ENCODE results near the gene SMIM29. TPM values are rescaled to one million over a fixed set of nuclear protein-coding genes. Genes with fewer than 3 reads are reported as not detected.

SMIM29 gene
- total RNA-seq = 10 to 100 TPM in 1 of 6 experiments, 1 to 10 TPM in 5; 5.0 to 13.4 (median 8.8) TPM
- long read RNA-seq, partial matches to known transcripts = 0 of 1 reads
- long read RNA-seq, other reads (novel, unspliced or antisense) = 0 of 1 reads

GRCh38 chr6:34248727-34249468, at the start of gene SMIM29:
TSS of gene SMIM29 (minus strand) at chr6:34249006. CDS start at chr6:34247791, 1,215 bp downstream.
- peaks cover 0 to 12% (median 0%) of the 10 kb centered on the region in 4 donors for H3K4me1 ChIP-seq
- ATAC-seq = peak; percentile 86 to 96 (median 94)
- DNase-seq = peak; percentile 98 to 99 (median 99)
- no peaks in the 10 kb centered on the region for H3K36me3 ChIP-seq
- TF ChIP-seq POLR2A (IDR thresholded peaks at IDR 0.05) = peak; percentile 80
- TF ChIP-seq CTCF (IDR thresholded peaks at IDR 0.05) = peak; percentile 90 to 97 (median 93)
- H3K9me3 ChIP-seq = no peaks in the 10 kb centered on the region
- peak within 1 kb of the TSS; percentile 64 to 84 (median 66) for H3K4me3 ChIP-seq
- H3K27me3 ChIP-seq = no peaks in the 10 kb centered on the region
- WGBS (ENCODE audit: insufficient coverage, low coverage, low lambda C conversion rate, missing lambda C conversion rate) = 0% methylated on average over 19 of the region's 79 CpGs
- peak within 1 kb of the TSS; percentile 84 to 92 (median 87) for H3K27ac ChIP-seq
- intact Hi-C loops (cut with DNase I) = loop anchor here (5.0 to 10.0 kb wide), 2 partner anchors 166 to 168 kb away; no protein-coding TSS in a partner anchor

- 53% methylated on average over 3 of the region's 3 CpGs for WGBS (ENCODE audit: insufficient coverage, low coverage, low lambda C conversion rate, missing lambda C conversion rate)
- no peaks in the 10 kb centered on the region for H3K4me1 ChIP-seq
- ATAC-seq = peak in 1 of 4 donors; percentile 35
These were observed 46.9 kb upstream of the SMIM29 start for GRCh38 chr6:34295721-34296120.

GRCh38 chr6:34292954-34293353, 44.1 kb upstream of the SMIM29 start:
- no peak for DNase-seq
- intact Hi-C loops (cut with DNase I) = no loop called here
- H3K4me3 ChIP-seq = no peak overlapping the region
- H3K27me3 ChIP-seq = no peaks in the 10 kb centered on the region
- ATAC-seq = no peak
- H3K36me3 ChIP-seq = peaks cover 0 to 11% (median 5%) of the 10 kb centered on the region in 4 donors
- no peak overlapping the region for H3K27ac ChIP-seq
- no peaks in the 10 kb centered on the region for H3K4me1 ChIP-seq
- 97% methylated on average over 3 of the region's 3 CpGs for WGBS (ENCODE audit: insufficient coverage, low coverage, low lambda C conversion rate, missing lambda C conversion rate)
- TF ChIP-seq POLR2A (IDR thresholded peaks at IDR 0.05) (no peak), CTCF (IDR thresholded peaks at IDR 0.05) (no peak)
- no peaks in the 10 kb centered on the region for H3K9me3 ChIP-seq

More at GRCh38 chr6:34295721-34296120, 46.9 kb upstream of the SMIM29 start:
- intact Hi-C loops (cut with DNase I) = no loop called here
- H3K9me3 ChIP-seq = no peaks in the 10 kb centered on the region
- H3K27ac ChIP-seq = no peak overlapping the region
- no peak for TF ChIP-seq CTCF (IDR thresholded peaks at IDR 0.05)
- TF ChIP-seq POLR2A (IDR thresholded peaks at IDR 0.05) = no peak
- no peak overlapping the region for H3K4me3 ChIP-seq
- H3K36me3 ChIP-seq = peaks cover 0 to 11% (median 5%) of the 10 kb centered on the region in 4 donors
- H3K27me3 ChIP-seq = no peaks in the 10 kb centered on the region
- no peak for DNase-seq

GRCh38 chr6:34289137-34289536, 40.3 kb upstream of the SMIM29 start:
- ATAC-seq (no peak), DNase-seq (no peak)
- no peaks in the 10 kb centered on the region for H3K9me3 ChIP-seq
- 88% methylated on average over 10 of the region's 11 CpGs for WGBS (ENCODE audit: insufficient coverage, low coverage, low lambda C conversion rate, missing lambda C conversion rate)
- TF ChIP-seq CTCF (IDR thresholded peaks at IDR 0.05) = no peak
- no peak for TF ChIP-seq POLR2A (IDR thresholded peaks at IDR 0.05)
- no peak overlapping the region for H3K27ac ChIP-seq
- no peak overlapping the region for H3K4me3 ChIP-seq
- H3K27me3 ChIP-seq = no peaks in the 10 kb centered on the region
- H3K4me1 ChIP-seq = no peaks in the 10 kb centered on the region
- intact Hi-C loops (cut with DNase I) = no loop called here
- peaks cover 0 to 11% (median 4%) of the 10 kb centered on the region in 4 donors for H3K36me3 ChIP-seq
